PFSK-1 (cell line): ENCODE results near the gene MRTFA.

ENCODE experiments used
- POLR2AphosphoS5 ChIP-seq: IDR thresholded peaks from 2 replicates; pipeline ENCODE4 v1.6.1; 2012; ENCODE audit warnings: low read depth, mild to moderate bottlenecking, control low read depth, low read length, moderate library complexity
- TAF1 ChIP-seq: IDR thresholded peaks from 2 replicates; pipeline ENCODE4 v1.6.1; 2012; ENCODE audit warnings: low read length, control low read depth, borderline replicate concordance; ENCODE audit not compliant: insufficient read depth

GRCh38 chr22:40659166-40659565, 22.6 kb upstream of the MRTFA start:
- TF ChIP-seq TAF1: no peak
- no peak for TF ChIP-seq POLR2AphosphoS5
